ENCODE data around the gene NDST1.

DNA sequence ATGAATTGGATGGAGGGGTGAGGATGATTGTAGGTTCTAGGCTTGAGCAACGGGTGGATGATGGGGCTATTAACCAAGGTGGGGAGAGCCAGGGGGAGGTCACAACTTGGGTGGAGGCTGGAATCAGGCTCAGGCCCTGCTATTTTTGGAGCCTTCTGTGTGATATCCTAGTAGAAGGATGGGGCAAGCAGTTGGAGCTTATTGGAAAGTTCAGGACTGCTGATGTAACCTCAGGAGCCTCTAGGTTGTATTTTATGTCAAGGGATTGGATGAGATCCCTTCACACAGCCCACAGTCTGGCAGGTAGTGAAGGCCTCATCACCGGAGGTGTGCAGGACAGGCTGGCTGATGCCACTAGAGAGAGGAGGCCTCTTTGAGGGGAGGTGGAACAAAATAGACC is 47.1 kb upstream of the NDST1 start:
- no peak for TF ChIP-seq EZH2 (IDR thresholded peaks at IDR 0.05; ENCODE audit: insufficient read depth, poor library complexity, severe bottlenecking)
- no peak for TF ChIP-seq EZH2phosphoT487 (IDR thresholded peaks at IDR 0.05; ENCODE audit: insufficient read depth, low read depth)

Measured in GM23248 (cell line).